ENCODE data around the gene CTNNA2. TPM values are rescaled to one million over a fixed set of nuclear protein-coding genes. Genes with fewer than 3 reads are reported as not detected.
A peak's percentile ranks its signal among the peaks of the same experiment; 100 is the strongest.

Gene CTNNA2
- polyA plus RNA-seq, 2 of the 4 experiments (the other 2 are of a cell fraction), result 0.50 to 0.94 TPM

GRCh38 chr2:80496346-80496745 is 983.5 kb downstream of the CTNNA2 start:
- 22% methylated on average over 2 of the region's 2 CpGs for WGBS (ENCODE audit: missing lambda C conversion rate)
- TF ChIP-seq CEBPB (IDR thresholded peaks at IDR 0.05), result no peak
- no peak for TF ChIP-seq ZFP36 (IDR thresholded peaks at IDR 0.05; ENCODE audit: borderline replicate concordance, partially characterized antibody)
- no peak for TF ChIP-seq HOXB13 (CRISPR knock-in tag; IDR thresholded peaks at IDR 0.05; ENCODE audit: low read depth)
- no peak for TF ChIP-seq MAZ (IDR thresholded peaks at IDR 0.05; ENCODE audit: borderline replicate concordance, low read depth, low read length)
- no peak for TF ChIP-seq CBX2 (IDR thresholded peaks at IDR 0.05; ENCODE audit: borderline replicate concordance, low read depth)
- no peak for TF ChIP-seq REST (IDR thresholded peaks at IDR 0.05)
- TF ChIP-seq POLR2A (IDR thresholded peaks at IDR 0.05; ENCODE audit: low read length), result no peak
- no peak for TF ChIP-seq EP300 (IDR thresholded peaks at IDR 0.05)
- TF ChIP-seq JUNB (IDR thresholded peaks at IDR 0.05), result no peak
- no peak for TF ChIP-seq TFCP2L1 (CRISPR knock-in tag; IDR thresholded peaks at IDR 0.05)
- TF ChIP-seq RFX5 (IDR thresholded peaks at IDR 0.05), result no peak
- no peak for TF ChIP-seq JUN (IDR thresholded peaks at IDR 0.05)
- no peak for TF ChIP-seq CTCF (IDR thresholded peaks at IDR 0.05)
- no peak for TF ChIP-seq FOSL2 (IDR thresholded peaks at IDR 0.05)
- TF ChIP-seq FOSL2 (CRISPR knock-in tag; IDR thresholded peaks at IDR 0.05), result no peak
- DNase-seq (ENCODE audit: low read depth in 1 of 2, low spot score in 1 of 2) (no peak), ATAC-seq (no peak), FAIRE-seq (no peak)
- no peak overlapping the region for H3K27ac ChIP-seq
- peaks cover 3% of the 10 kb centered on the region; the same call in 1 of the 3 replicates for H3K9me3 ChIP-seq
- H3K4me3 ChIP-seq, result no peak overlapping the region
- H3K4me2 ChIP-seq, result no peak overlapping the region
- CTCF ChIA-PET, result no interaction called here
- POLR2A ChIA-PET, result interaction anchor here (0.7 kb wide), 1 partner anchor 132 kb away, joined by 3 read pairs; no protein-coding TSS in a partner anchor
- no peaks in the 10 kb centered on the region for H3K4me1 ChIP-seq

GRCh38 chr2:80496775-80497174 is 983.9 kb downstream of the CTNNA2 start:
- Histone ChIP-seq H3K4me3 (no peak overlapping the region), H3K4me2 (no peak overlapping the region)
- DNase-seq (ENCODE audit: low read depth in 1 of 2, low spot score in 1 of 2), result no peak

GRCh38 chr2:80499095-80499494 is 986.2 kb downstream of the CTNNA2 start:
- Histone ChIP-seq H3K4me3 (no peak overlapping the region), H3K4me2 (no peak overlapping the region), H3K4me1 (no peaks in the 10 kb centered on the region), H3K9me3 (no peaks in the 10 kb centered on the region), H3K27ac (no peak overlapping the region)
- WGBS (ENCODE audit: missing lambda C conversion rate), result 8% methylated on average over 2 of the region's 2 CpGs
- ChIA-PET CTCF (interaction anchor here (0.7 to 1.9 kb wide), 2 partner anchors 426 to 1325 kb away, joined by 4 to 5 read pairs; no protein-coding TSS in a partner anchor), POLR2A (no interaction called here)
- peak in 1 of 2 experiments; percentile 7; a peak in 1 of 5 replicates for TF ChIP-seq RAD21 (conservative IDR thresholded peaks at IDR 0.05 in 1 of 2, IDR thresholded peaks at IDR 0.05 in 1 of 2)
- no peak for TF ChIP-seq NFE2L2 (conservative IDR thresholded peaks at IDR 0.05; ENCODE audit: low read length)
- peak in 1 of 2 experiments; percentile 32 for DNase-seq (ENCODE audit: low read depth in 1 of 2, low spot score in 1 of 2)
- FAIRE-seq, result no peak
- no peak for ATAC-seq

More at GRCh38 chr2:80496775-80497174, 983.9 kb downstream of the CTNNA2 start:
- 3% methylated on average over 5 of the region's 5 CpGs for WGBS (ENCODE audit: missing lambda C conversion rate)
- Histone ChIP-seq H3K27ac (no peak overlapping the region), H3K4me1 (no peaks in the 10 kb centered on the region), H3K9me3 (peaks cover 3% of the 10 kb centered on the region; the same call in 1 of the 3 replicates)
- ATAC-seq (no peak), FAIRE-seq (no peak)
- ChIA-PET CTCF (no interaction called here), POLR2A (interaction anchor here (0.7 kb wide), 1 partner anchor 132 kb away, joined by 3 read pairs; no protein-coding TSS in a partner anchor)
- TF ChIP-seq FOSL2 (IDR thresholded peaks at IDR 0.05) (no peak), FOSL2 (CRISPR knock-in tag; IDR thresholded peaks at IDR 0.05) (peak; percentile 36; the same call in 1 of the 2 replicates), CBX2 (IDR thresholded peaks at IDR 0.05; ENCODE audit: borderline replicate concordance, low read depth) (no peak), BHLHE40 (IDR thresholded peaks at IDR 0.05; ENCODE audit: low read depth, low read length) (no peak)

All from A549 (cell line).